ENCODE data around the gene MYCBP2. TPM values are rescaled to one million over a fixed set of nuclear protein-coding genes. Genes with fewer than 3 reads are reported as not detected.

MYCBP2 gene
- polyA plus RNA-seq, 1 experiment = 22.9 TPM

DNA sequence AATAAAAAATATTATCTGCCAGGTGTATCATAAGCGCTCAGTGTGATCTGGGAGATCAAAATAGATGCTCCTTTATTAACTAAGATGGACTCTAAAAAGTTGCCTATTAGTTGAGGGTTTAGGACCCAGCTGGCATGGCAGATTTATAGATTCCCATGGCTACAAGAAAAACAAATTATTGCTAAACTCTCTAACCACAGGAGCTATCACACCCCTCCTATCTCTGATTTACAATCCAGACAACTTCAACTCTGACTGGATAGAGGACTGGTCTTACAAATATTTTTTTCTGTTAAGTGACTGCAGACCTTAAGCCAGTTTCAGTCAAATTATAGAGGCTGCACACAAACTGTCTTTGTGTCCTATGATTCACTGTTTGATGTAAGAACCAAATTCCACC, 45.4 kb upstream of the MYCBP2 start:
- Histone ChIP-seq H3K36me3 (ENCODE audit: control insufficient read depth, insufficient read depth, low read length) (no peaks in the 10 kb centered on the region), H3K4me3 (ENCODE audit: low read depth, low read length) (no peak overlapping the region), H3K27me3 (ENCODE audit: control insufficient read depth, insufficient read depth, low read length) (no peaks in the 10 kb centered on the region)
- no peak for TF ChIP-seq CTCF (IDR thresholded peaks at IDR 0.05; ENCODE audit: insufficient read depth, low read depth, low read length)
- no peak for DNase-seq (ENCODE audit: low read depth)
- ChIA-PET CTCF (no interaction called here), POLR2A (no interaction called here)

DNA sequence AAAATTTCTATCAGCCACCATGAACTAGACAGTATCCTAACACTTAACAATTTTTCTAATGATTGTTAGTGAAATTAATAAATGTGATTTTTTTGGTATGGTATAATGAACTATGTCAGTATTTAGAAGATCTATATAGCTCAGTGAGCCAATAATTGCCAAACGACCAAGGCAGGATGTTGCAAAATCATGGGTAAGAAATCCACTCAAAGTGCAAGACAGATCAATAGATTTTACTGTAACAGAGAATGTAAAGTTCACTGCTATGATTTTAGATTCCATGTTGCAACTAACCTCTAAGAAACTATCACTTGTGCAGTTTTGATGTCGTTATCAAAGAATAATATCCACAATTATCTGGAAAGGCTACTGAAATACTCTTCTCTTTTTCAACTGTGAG, 44.0 kb upstream of the MYCBP2 start:
- TF ChIP-seq CTCF (IDR thresholded peaks at IDR 0.05; ENCODE audit: insufficient read depth, low read depth, low read length) = no peak
- ChIA-PET CTCF (interaction anchor here (0.7 kb wide), 1 partner anchor 28 kb away, joined by 4 read pairs; no protein-coding TSS in a partner anchor), POLR2A (no interaction called here)
- no peak for DNase-seq (ENCODE audit: low read depth)
- no peak overlapping the region for H3K4me3 ChIP-seq (ENCODE audit: low read depth, low read length)
- no peaks in the 10 kb centered on the region for H3K27me3 ChIP-seq (ENCODE audit: control insufficient read depth, insufficient read depth, low read length)
- H3K36me3 ChIP-seq (ENCODE audit: control insufficient read depth, insufficient read depth, low read length) = no peaks in the 10 kb centered on the region

- TF ChIP-seq CTCF (IDR thresholded peaks at IDR 0.05; ENCODE audit: insufficient read depth, low read depth, low read length) = no peak
- Histone ChIP-seq H3K36me3 (ENCODE audit: control insufficient read depth, insufficient read depth, low read length) (no peaks in the 10 kb centered on the region), H3K27me3 (ENCODE audit: control insufficient read depth, insufficient read depth, low read length) (peaks cover 2% of the 10 kb centered on the region), H3K4me3 (ENCODE audit: low read depth, low read length) (no peak overlapping the region)
- no peak for DNase-seq (ENCODE audit: low read depth)
- POLR2A ChIA-PET = no interaction called here
- CTCF ChIA-PET = interaction anchor here (0.7 to 1.1 kb wide), 2 partner anchors 9 to 82 kb away, joined by 3 read pairs; no protein-coding TSS in a partner anchor
Measured at GRCh38 chr13:77362166-77362565, 35.3 kb upstream of the MYCBP2 start.

DNA sequence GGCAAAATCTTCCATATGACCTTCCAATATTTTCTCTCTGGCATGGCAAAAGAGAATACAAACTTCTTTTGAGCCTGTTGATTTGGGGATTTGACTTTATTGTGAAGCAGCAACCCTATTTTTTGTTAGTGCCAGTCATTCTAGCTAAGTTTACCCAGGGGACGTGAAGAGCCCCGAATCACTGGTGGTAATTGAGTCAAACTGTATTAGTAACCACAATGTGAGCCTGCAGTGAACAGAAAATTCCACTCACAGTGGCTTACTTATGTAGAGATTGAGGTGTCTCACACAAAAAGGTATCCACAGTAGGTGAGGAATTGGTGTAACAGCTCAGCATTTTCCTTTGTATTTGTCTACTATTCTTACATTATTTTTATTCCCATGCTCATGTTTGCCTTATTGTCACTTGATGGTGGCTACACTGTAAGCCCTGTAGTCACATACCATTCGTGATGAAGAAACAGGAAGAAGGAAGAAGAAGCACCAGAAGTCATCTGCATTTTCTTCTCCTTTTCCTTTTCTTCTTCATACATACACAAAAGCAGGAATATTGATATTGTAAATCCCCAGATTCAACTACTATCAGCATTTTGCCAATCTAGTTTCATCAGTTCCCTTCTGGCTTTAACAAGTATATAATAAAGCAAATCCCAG, 33.3 kb upstream of the MYCBP2 start:
- peaks cover 2% of the 10 kb centered on the region for H3K27me3 ChIP-seq (ENCODE audit: control insufficient read depth, insufficient read depth, low read length)
- DNase-seq (ENCODE audit: low read depth) = no peak
- POLR2A ChIA-PET = no interaction called here
- TF ChIP-seq CTCF (IDR thresholded peaks at IDR 0.05; ENCODE audit: insufficient read depth, low read depth, low read length) = no peak
- CTCF ChIA-PET = interaction anchor here (1.2 kb wide), 1 partner anchor 10 kb away, joined by 3 read pairs; no protein-coding TSS in a partner anchor
- H3K36me3 ChIP-seq (ENCODE audit: control insufficient read depth, insufficient read depth, low read length) = no peaks in the 10 kb centered on the region
- no peak overlapping the region for H3K4me3 ChIP-seq (ENCODE audit: low read depth, low read length)

GRCh38 chr13:77359171-77359570, 32.3 kb upstream of the MYCBP2 start:
- POLR2A ChIA-PET = no interaction called here
- Histone ChIP-seq H3K27me3 (ENCODE audit: control insufficient read depth, insufficient read depth, low read length) (peaks cover 2% of the 10 kb centered on the region), H3K4me3 (ENCODE audit: low read depth, low read length) (no peak overlapping the region), H3K36me3 (ENCODE audit: control insufficient read depth, insufficient read depth, low read length) (no peaks in the 10 kb centered on the region)
- CTCF ChIA-PET = interaction anchor here (1.2 kb wide), 1 partner anchor 11 kb away, joined by 3 read pairs; no protein-coding TSS in a partner anchor
- no peak for TF ChIP-seq CTCF (IDR thresholded peaks at IDR 0.05; ENCODE audit: insufficient read depth, low read depth, low read length)
- no peak for DNase-seq (ENCODE audit: low read depth)

All from BJ (cell line).